HG02571 (cell line): ENCODE data around the gene KCTD2.
"Not testable (repeated sequence)": the region's sequence is repeated elsewhere in the genome, so short reads cannot be mapped to it uniquely, and the experiment has no call there.

ENCODE experiments used
- ATAC-seq: cut with Tn5 transposase; IDR thresholded peaks from one replicate; pipeline ENCODE4 v1.9.1; 2021; ENCODE audit warnings: mild to moderate bottlenecking, moderate library complexity; ENCODE audit not compliant: unreplicated experiment

Gene KCTD2

DNA sequence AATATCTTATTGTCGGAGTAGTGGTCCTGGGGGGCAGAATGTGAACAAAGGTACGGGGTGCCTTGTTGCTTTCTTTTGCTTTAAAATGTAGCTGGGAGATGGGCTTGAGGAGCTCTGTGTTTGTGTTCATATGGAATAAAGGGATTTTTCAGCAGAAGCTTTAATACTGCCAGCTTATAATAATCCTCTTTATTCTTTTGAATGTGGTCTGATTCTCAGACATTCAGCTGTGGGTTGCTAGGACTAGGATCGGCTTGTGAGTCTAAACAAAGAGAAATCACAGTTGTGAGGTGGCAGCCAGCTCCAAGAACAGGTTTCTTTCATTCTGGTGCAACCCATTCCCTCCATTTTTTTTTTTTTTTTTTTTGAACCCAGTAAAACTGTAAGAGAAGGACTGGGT is 27.3 kb upstream of the KCTD2 start:
- ATAC-seq, result no peak

- ATAC-seq, result no peak
Measured at GRCh38 chr17:75020331-75021110, 26.5 kb upstream of the KCTD2 start.

DNA sequence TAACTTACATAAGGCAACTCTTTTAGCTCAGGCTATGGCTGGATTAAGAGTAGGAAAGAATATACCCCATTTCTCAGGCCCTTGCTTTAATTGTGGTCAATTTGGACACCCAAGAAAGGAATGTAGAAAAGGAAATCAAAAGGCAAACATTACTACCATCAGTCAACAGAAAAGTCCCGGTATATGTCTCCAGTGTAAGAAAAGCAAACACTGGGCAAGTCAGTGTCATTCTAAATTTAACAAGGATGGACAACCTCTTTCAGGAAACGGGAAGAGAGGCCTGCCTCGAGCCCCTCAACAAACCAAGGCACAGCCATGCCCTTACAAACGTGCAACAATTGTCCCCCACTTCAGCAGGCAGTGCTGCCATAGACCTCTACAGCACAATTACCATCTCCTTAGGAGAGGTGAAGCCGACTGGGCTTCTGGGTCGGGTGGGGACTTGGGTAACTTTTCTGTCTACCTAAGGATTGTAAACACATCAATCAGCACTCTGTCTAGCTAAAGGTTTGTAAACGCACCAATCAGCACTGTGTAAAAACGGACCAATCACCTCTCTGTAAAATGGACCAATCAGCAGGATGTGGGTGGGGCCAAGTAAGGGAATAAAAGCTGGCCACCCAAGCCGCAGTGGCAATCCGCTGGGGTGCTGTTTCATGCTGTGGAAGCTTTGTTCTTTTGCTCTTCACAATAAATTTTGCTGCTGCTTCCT is 22.2 kb upstream of the KCTD2 start:
- ATAC-seq, result no peak

- not testable (repeated sequence) for ATAC-seq
Measured at GRCh38 chr17:75025398-75025734, 21.7 kb upstream of the KCTD2 start.

GRCh38 chr17:75026650-75027049 is 20.4 kb upstream of the KCTD2 start:
- ATAC-seq, result not testable (repeated sequence)

DNA sequence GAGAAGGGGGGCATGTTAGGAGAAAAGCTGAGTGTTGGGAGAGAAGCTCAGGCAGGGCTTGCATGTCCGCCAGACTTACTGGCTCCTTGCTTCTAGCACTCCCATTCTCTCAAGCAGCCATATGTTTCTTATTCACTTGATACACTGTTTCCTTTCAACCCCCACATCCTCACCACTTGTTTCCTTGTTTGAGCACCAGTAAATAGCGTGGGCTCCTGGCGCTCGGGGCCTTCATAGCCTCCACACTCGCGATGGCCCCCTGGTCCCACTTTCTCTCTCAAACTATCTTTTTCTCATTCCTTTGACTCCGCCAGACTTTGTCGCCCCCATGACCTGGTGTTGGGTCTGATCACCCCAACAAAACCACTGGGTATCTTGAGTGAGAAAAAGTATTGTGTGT is 16.9 kb upstream of the KCTD2 start:
- no peak for ATAC-seq

DNA sequence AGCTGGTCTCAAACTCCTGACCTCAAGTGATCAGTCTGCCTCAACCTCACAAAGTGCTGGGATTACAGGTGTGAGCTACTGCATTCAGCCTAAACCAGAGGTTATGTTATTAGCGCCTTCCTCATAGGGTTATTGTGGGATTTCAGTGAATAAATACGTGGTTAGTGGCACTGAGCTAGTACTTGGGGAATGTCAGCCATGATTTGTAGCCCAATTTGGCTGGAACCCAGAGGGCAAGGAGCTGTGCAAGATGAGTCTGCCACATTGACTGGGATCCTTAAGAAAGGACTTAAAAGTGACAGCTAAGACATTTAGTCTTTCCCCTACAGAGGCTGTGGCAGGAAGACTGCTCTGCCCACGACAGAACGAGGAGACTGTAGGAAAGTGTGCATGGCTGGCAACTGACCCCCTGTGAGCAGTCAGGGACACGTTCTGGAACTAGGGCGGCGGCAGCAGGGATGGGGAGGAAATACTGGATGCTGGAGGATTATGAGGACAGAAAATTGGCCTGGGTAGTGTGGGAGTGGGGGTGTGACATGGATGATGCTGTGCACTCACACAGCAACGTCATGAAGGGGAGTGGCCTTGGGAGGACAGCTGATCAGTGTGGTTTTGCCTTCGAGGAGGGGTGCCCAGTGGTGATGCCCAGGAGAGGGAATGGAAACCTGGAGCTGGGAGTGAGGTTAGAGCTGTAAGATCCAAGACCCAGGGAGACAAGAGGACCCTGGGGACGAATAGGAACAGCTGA is 14.9 kb upstream of the KCTD2 start:
- ATAC-seq, result no peak

GRCh38 chr17:75032720-75033280 is 14.2 kb upstream of the KCTD2 start:
- ATAC-seq, result no peak

DNA sequence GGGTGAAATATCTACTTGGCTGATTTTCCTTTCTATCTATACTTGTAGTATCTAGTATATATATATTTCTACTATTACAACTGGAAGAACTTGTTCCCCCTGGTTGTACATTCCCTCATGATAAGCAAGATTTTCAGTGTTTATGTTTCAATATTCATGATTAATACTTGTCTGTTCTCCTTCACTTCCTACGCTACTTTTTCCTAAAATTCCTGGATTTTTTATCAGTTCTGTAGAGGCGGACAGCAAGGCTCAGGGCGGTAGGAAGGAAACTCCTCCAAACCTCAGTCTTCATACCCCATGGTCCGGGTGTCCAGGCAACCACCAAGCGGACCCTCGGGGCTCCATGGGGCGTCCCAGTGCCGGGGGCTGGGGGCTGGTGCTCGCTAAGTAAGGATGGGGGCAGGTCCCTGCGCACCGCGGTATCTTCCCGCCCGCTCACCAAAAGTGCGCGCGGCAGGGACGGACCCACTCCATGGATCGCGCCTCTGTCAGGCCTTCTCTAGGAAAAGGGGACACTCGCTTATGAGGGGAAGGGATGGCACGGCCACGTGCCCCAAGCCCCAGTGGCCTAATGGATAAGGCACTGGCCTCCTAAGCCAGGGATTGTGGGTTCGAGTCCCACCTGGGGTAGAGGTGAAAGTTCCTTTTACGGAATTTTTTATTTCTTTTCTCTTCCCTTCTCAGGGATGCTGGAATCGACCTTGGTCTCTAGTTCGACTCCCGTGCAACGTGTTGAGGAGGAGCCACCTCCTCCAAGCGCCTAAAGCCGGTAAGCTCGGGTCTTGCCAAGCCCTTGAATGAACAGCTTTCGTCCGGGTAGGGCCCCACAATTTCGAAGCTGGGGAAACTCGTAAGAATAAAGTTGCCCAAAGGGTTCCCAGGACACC is 13.4 kb upstream of the KCTD2 start:
- peak; percentile 36 for ATAC-seq

DNA sequence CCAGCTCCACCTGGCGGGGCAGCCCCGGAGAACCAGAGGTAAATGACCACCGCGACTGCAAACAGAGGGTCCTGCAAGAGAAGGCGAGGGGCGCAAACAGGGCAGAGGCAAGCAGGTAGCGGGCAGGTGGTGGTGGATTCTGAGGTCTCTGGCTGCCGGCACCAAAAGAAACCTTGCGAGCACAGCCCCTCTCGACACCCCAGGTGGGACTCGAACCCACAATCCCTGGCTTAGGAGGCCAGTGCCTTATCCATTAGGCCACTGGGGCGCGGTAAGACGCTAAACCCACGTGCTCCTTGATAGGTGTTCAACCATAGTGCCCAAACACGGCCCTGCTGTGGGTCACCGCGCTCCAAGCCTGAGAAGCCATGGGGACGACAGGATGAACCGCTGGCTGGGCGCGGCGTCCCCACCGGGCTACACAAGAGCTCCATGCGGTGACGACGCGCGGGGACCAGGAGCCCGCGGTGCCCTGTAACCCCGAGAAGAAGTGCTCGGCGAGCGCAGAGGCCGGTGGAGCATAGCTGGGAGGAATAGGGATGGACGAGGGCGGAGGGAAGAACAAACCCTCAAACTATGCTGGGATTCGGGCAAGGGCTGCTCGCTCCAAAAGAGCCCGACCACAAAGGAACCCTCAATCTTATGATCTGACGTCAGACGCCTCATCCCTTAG is 12.7 kb upstream of the KCTD2 start:
- ATAC-seq, result peak; percentile 39

DNA sequence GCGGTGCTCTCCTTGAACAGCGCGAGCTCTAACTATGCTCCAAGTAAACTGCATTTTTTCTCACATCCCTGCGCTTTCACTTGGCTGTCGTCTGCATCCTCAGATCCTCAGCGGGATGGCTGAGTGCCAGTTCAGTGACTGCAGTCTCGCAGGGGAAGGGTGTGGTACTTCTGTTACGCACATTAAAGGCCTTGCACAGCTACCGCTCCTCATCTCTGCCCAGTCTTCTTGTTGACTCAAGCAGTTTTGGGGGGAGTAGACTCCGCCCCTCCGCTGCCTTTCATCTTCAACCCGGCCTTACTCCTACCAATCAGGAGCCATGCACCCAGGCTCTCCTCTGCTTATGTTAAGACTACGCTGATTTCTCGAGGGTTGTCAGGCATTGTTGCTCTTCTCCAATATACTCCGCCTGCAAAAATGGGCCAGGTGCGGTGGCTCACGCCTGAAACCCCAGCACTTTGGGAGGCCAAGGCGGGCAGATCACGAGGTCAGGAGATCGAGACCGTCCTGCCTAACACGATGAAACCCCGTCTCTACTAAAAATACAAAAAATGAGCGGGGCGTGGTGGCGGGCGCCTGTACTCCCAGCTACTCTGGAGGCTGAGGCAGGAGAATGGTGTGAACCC is 10.3 kb upstream of the KCTD2 start:
- ATAC-seq, result no peak

DNA sequence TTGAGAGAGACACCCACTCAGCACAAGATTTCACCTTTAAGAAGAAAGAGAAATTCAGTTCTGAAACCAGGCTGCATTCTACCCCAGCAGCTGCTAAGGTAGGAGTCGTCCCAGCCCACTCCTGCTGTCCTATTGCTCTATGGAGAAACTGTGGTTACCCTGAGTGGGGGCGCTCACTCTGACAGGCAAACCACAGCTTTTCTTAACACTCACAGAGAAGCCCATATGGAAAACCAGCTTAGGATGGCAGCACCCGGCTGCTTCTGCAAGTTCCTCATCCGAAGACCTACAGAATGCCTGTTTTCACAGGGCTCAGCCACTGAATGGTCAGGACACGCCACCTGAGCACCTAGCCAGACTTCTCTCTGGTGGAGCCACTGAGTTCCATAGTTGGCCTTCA is 7.8 kb upstream of the KCTD2 start:
- ATAC-seq, result no peak

- ATAC-seq, result no peak
Measured at GRCh38 chr17:75041656-75042280, 5.3 kb upstream of the KCTD2 start.

DNA sequence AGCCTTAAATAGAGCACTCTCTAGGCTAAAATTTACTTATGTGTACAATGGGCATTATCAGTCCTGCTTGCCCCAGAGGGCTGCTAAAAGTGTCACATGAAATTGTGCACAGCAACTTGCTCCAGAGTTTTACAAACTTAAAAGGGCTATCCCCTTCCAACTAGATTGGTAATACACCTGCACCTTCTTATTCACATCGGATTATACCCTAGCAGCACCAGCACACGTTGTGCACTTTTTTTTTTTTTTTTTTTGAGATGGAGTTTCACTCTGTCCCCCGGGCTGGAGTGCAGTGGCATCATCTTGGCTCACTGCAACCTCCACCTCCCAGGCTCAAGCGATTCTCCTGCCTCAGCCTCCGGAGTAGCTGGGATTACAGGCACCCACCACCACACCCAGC is 3.2 kb upstream of the KCTD2 start:
- ATAC-seq, result not testable (repeated sequence)

DNA sequence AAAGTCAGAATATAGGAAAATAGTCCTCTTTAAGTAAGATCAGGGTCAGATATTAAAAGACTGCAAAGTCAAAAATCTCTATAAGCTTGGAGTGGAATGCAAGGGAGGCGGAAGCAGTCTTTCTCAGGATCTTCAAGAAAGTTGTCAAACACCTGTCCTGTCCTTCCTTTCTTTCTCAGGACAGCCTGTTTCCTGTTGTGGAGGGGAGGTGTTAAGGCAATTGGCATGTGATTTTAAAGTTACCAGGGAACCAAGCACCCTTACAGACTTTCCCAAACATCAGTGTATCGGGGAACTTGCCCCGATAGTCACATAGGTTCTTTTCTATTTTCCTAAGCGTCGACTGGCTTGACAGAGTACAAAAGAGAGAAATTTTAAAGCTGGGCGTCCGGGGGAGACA is 2.3 kb upstream of the KCTD2 start:
- no peak for ATAC-seq

GRCh38 chr17:75045946-75046406 is 1.0 kb upstream of the KCTD2 start:
- not testable (repeated sequence) for ATAC-seq

- ATAC-seq, result peak; percentile 10
Measured at GRCh38 chr17:75047398-75048098, 523 bp downstream of the KCTD2 start.

GRCh38 chr17:75048249-75048878 is 1.3 kb downstream of the KCTD2 start:
- no peak for ATAC-seq
